GM12878 (cell line): ENCODE data around the gene LDLRAD3. TPM values are rescaled to one million over a fixed set of nuclear protein-coding genes. Genes with fewer than 3 reads are reported as not detected.

ENCODE experiments used
- ATAC-seq: fragments of 200-7000 bp; cut with Tn5 transposase; 3 replicates; pipeline ENCODE4 v1.9.1; 2020; ENCODE audit warnings: mild to moderate bottlenecking, moderate library complexity
- BruUV-seq: library from RNA; stranded (reverse); fragments of 400-500 nt; replicated peaks from 2 replicates; lab custom pipeline; 2021; lab: Mats Ljungman, UMichigan
- CTCF ChIA-PET: fragments of 300-600 bp; sonication (Branson Sonifier 250); formaldehyde crosslinking; extraction: SDS; loops from one replicate; lab custom pipeline; 2021; ENCODE audit warnings: inconsistent platforms; lab: Yijun Ruan, JAX
- POLR2A ChIA-PET: fragments of 350-600 bp; formaldehyde crosslinking; extraction: SDS; loops from one replicate; lab custom pipeline; 2021; ENCODE audit warnings: inconsistent platforms; lab: Charles Lee
- RAD21 ChIA-PET: fragments of 300-600 bp; sonication (Branson Sonifier 250); formaldehyde crosslinking; loops from one replicate; lab custom pipeline; 2023; ENCODE audit warnings: antibody characterized with exemption; ENCODE audit not compliant: unreplicated experiment; lab: Charles Lee
- SMC1A ChIA-PET: fragments of 300-600 bp; sonication (Branson Sonifier 250); formaldehyde crosslinking; loops from one replicate; lab custom pipeline; 2023; ENCODE audit not compliant: unreplicated experiment, uncharacterized antibody; lab: Charles Lee
- DNase-seq: peaks from one replicate; pipeline ENCODE4 v3.0.0-alpha.2; 2011; ENCODE audit warnings: low read depth, low spot score
- FAIRE-seq: peaks from 3 replicates; lab custom pipeline; 2011; peaks lifted over from hg19 to GRCh38; lab: Jason Lieb, UNC
- H2AFZ ChIP-seq: 2 replicates; pipeline ENCODE4 v1.6.0; 2011; ENCODE audit warnings: low read depth, low read length, control low read depth; ENCODE audit not compliant: control insufficient read depth
- H3K27ac ChIP-seq: 2 replicates; pipeline ENCODE4 v1.5.1; 2011; ENCODE audit warnings: control low read depth; ENCODE audit not compliant: control insufficient read depth, insufficient read depth
- H3K27me3 ChIP-seq, 2 experiments: replicated peaks in 1 of 2; 2 replicates each; pipeline versions ENCODE4 v1.6.0 to v1.6.1; 2011; ENCODE audit warnings: low read length in 1 of 2; ENCODE audit not compliant: control insufficient read depth in 2 of 2, insufficient read depth in 2 of 2
- H3K36me3 ChIP-seq, 2 experiments: 2 replicates each; pipeline ENCODE4 v1.5.1; 2011; ENCODE audit warnings: low read length in 1 of 2; ENCODE audit not compliant: control insufficient read depth in 2 of 2, insufficient read depth in 2 of 2
- H3K4me1 ChIP-seq: 2 replicates; pipeline ENCODE4 v1.6.1; 2011; ENCODE audit warnings: mild to moderate bottlenecking, low read length, moderate library complexity, mixed read lengths; ENCODE audit not compliant: control insufficient read depth, insufficient read depth
- H3K4me2 ChIP-seq: 2 replicates; pipeline ENCODE4 v1.6.0; 2011; ENCODE audit warnings: control low read depth; ENCODE audit not compliant: control insufficient read depth, insufficient read depth
- H3K4me3 ChIP-seq: fragments of 200-600 bp; sonication (generic); 2 replicates; pipeline ENCODE4 v1.5.1; 2016
- H3K79me2 ChIP-seq: 2 replicates; pipeline ENCODE4 v1.6.0; 2011; ENCODE audit warnings: low read length; ENCODE audit not compliant: control insufficient read depth, insufficient read depth
- H3K9ac ChIP-seq: 2 replicates; pipeline ENCODE4 v1.8.0; 2011; ENCODE audit warnings: low read length, control low read depth, mixed read lengths; ENCODE audit not compliant: control insufficient read depth, insufficient read depth
- H3K9me3 ChIP-seq: replicated peaks from 3 replicates; pipeline ENCODE4 v1.5.1; 2011; ENCODE audit warnings: mild to moderate bottlenecking, low read length; ENCODE audit not compliant: control insufficient read depth, insufficient read depth
- H4K20me1 ChIP-seq: 2 replicates; pipeline ENCODE4 v1.6.0; 2011; ENCODE audit not compliant: control insufficient read depth, insufficient read depth
- BACH1 ChIP-seq: fragments of 450-650 bp; IDR thresholded peaks from 2 replicates; pipeline ENCODE4 v1.6.1; 2017; ENCODE audit warnings: mild to moderate bottlenecking, borderline replicate concordance
- BMI1 ChIP-seq: fragments of 450-650 bp; IDR thresholded peaks from 2 replicates; pipeline ENCODE4 v1.6.1; 2016; ENCODE audit warnings: mild to moderate bottlenecking, moderate library complexity, borderline replicate concordance
- CHD4 ChIP-seq: fragments of 200-600 bp; sonication (generic); IDR thresholded peaks from 2 replicates; pipeline ENCODE4 v1.6.1; 2016; ENCODE audit warnings: mild to moderate bottlenecking
- CREB1 ChIP-seq: IDR thresholded peaks from 2 replicates; pipeline ENCODE4 v1.6.1; 2012; ENCODE audit warnings: low read depth, mild to moderate bottlenecking, inconsistent platforms
- EP300 ChIP-seq, 2 experiments: fragments of 150-350 bp in 1 of 2; IDR thresholded peaks; 2 replicates each; pipeline ENCODE4 v1.6.1; 2011 to 2012; ENCODE audit warnings: low read depth in 2 of 2, low read length in 2 of 2, borderline replicate concordance in 1 of 2, improper control_type of control experiment in 1 of 2, inconsistent platforms in 1 of 2; ENCODE audit not compliant: control insufficient read depth in 1 of 2
- HDGF ChIP-seq: fragments of 450-650 bp; IDR thresholded peaks from 2 replicates; pipeline ENCODE4 v1.6.1; 2016; ENCODE audit warnings: antibody characterized with exemption
- IKZF1 ChIP-seq: fragments of 450-650 bp; conservative IDR thresholded peaks from 2 replicates; pipeline ENCODE4 v1.6.1; 2017; ENCODE audit warnings: antibody characterized with exemption, mild to moderate bottlenecking
- POLR2AphosphoS2 ChIP-seq: IDR thresholded peaks from 2 replicates; pipeline ENCODE4 v1.6.1; 2011; ENCODE audit warnings: low read depth, mild to moderate bottlenecking, low read length, improper control_type of control experiment, moderate library complexity
- RAD51 ChIP-seq: fragments of 450-650 bp; IDR thresholded peaks from 2 replicates; pipeline ENCODE4 v1.6.1; 2016; ENCODE audit warnings: moderate library complexity, mild to moderate bottlenecking, inconsistent platforms
- RCOR1 ChIP-seq: conservative IDR thresholded peaks from 2 replicates; pipeline ENCODE4 v1.6.1; 2012; ENCODE audit warnings: low read depth, low read length, improper control_type of control experiment
- STAT1 ChIP-seq: fragments of 450-650 bp; conservative IDR thresholded peaks from 2 replicates; pipeline ENCODE4 v1.6.1; 2014; ENCODE audit warnings: antibody characterized with exemption, mild to moderate bottlenecking
- TCF7 ChIP-seq: IDR thresholded peaks from 2 replicates; pipeline ENCODE4 v1.6.1; 2014; ENCODE audit warnings: antibody characterized with exemption, borderline replicate concordance
- WGBS: methylation state at CpG from one replicate; pipeline ENCODE4 v1.1.6; 2016; ENCODE audit warnings: low lambda C conversion rate; ENCODE audit not compliant: insufficient replicate concordance, insufficient coverage; ENCODE audit errors: missing lambda C conversion rate; 5-methylcytosine and 5-hydroxymethylcytosine counted together
- in situ Hi-C: fragments of 300-500 bp; cut with MboI; formaldehyde crosslinking; loops from 9 replicates; pipeline ENCODE4 v1.14.3; 2018; ENCODE audit warnings: mixed read lengths
- intact Hi-C: fragments of 100-400 bp; cut with micrococcal nuclease; formaldehyde crosslinking; loops from one replicate; pipeline ENCODE4 v1.14.2; 2022; ENCODE audit not compliant: unreplicated experiment
- polyA plus RNA-seq, 11 experiments: library from polyadenylated mRNA; depleted of rRNA in 4 of 11; unstranded in 6 of 11; stranded (reverse) in 5 of 11; fragments of >200 nt; fragmentation: Nextera tagmentation in 4 of 11; fragmentation: Illumina TruSeq in 1 of 11; extraction: Ambion mirVana in 4 of 11; extraction: Trizol in 1 of 11; gene quantifications; 1 replicate in 1 of 11; 2 replicates in 10 of 11; pipeline versions ENCODE4 v1.2.1 to v1.2.3, GENCODE V29; 2011 to 2016; ENCODE audit warnings: inconsistent platforms in 2 of 11, missing spikeins in 2 of 11, low read depth in 1 of 11
- total RNA-seq, 4 experiments: library from RNA; depleted of rRNA in 3 of 4; stranded (reverse); fragments of >200 nt in 3 of 4; fragmentation: Illumina TruSeq in 1 of 4; extraction: Trizol in 1 of 4; gene quantifications; 2 replicates each; pipeline versions ENCODE4 v1.2.1 to v1.2.3, GENCODE V29; 2013 to 2021
- TF ChIP-seq, protein P1 (sequence below): IDR thresholded peaks from 2 replicates; pipeline ENCODE4 v1.6.1; 2011; ENCODE audit warnings: low read depth, low read length, improper control_type of control experiment, borderline replicate concordance
- TF ChIP-seq, protein P2 (sequence below): fragments of 450-650 bp; IDR thresholded peaks from 2 replicates; pipeline ENCODE4 v1.6.1; 2016; ENCODE audit warnings: mild to moderate bottlenecking, moderate library complexity, borderline replicate concordance
- TF ChIP-seq, protein P3 (sequence below): fragments of 450-650 bp; IDR thresholded peaks from 2 replicates; pipeline ENCODE4 v1.6.1; 2017; ENCODE audit warnings: low read depth, mild to moderate bottlenecking, moderate library complexity

LDLRAD3 gene
- total and polyA plus RNA-seq, 10 of the 15 experiments (the other 5 are each of a cell fraction or from before 2014, with no cell fraction given): 2.5 to 17.2 (median 10.7) TPM

- no peak for TF ChIP-seq CREB1
- TF ChIP-seq, protein P1, sequence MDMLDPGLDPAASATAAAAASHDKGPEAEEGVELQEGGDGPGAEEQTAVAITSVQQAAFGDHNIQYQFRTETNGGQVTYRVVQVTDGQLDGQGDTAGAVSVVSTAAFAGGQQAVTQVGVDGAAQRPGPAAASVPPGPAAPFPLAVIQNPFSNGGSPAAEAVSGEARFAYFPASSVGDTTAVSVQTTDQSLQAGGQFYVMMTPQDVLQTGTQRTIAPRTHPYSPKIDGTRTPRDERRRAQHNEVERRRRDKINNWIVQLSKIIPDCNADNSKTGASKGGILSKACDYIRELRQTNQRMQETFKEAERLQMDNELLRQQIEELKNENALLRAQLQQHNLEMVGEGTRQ: no peak
- no peak for TF ChIP-seq IKZF1
- TF ChIP-seq BMI1: no peak
- TF ChIP-seq BACH1: no peak
- no peak for TF ChIP-seq RCOR1
- no peak for TF ChIP-seq HDGF
- no peak for TF ChIP-seq TCF7
- TF ChIP-seq, protein P2, sequence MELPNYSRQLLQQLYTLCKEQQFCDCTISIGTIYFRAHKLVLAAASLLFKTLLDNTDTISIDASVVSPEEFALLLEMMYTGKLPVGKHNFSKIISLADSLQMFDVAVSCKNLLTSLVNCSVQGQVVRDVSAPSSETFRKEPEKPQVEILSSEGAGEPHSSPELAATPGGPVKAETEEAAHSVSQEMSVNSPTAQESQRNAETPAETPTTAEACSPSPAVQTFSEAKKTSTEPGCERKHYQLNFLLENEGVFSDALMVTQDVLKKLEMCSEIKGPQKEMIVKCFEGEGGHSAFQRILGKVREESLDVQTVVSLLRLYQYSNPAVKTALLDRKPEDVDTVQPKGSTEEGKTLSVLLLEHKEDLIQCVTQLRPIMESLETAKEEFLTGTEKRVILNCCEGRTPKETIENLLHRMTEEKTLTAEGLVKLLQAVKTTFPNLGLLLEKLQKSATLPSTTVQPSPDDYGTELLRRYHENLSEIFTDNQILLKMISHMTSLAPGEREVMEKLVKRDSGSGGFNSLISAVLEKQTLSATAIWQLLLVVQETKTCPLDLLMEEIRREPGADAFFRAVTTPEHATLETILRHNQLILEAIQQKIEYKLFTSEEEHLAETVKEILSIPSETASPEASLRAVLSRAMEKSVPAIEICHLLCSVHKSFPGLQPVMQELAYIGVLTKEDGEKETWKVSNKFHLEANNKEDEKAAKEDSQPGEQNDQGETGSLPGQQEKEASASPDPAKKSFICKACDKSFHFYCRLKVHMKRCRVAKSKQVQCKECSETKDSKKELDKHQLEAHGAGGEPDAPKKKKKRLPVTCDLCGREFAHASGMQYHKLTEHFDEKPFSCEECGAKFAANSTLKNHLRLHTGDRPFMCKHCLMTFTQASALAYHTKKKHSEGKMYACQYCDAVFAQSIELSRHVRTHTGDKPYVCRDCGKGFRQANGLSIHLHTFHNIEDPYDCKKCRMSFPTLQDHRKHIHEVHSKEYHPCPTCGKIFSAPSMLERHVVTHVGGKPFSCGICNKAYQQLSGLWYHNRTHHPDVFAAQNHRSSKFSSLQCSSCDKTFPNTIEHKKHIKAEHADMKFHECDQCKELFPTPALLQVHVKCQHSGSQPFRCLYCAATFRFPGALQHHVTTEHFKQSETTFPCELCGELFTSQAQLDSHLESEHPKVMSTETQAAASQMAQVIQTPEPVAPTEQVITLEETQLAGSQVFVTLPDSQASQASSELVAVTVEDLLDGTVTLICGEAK: no peak
- TF ChIP-seq, all 136 proteins: peak for 0
Measured at GRCh38 chr11:36205536-36205935, 261.7 kb downstream of the LDLRAD3 start (continued).

DNA sequence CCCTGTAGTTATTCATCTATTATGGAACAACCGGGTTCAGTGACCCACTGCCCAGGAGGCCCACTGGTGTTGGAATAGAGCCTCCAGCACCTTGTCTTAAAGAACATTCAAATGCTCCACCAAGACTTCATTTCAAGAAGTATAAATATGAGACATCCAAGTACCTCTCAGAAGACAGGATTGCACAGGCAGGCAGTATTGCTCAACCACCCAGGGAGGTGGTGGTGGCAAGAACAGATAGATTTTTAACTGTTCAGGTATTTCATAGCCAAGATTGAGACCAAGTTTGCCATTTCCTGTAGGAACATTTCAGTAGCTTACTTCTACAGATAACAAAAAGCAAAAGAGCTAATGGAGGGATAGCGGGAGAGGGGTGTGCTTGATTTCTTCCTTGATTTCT is 266.7 kb downstream of the LDLRAD3 start:
- WGBS: 46% methylated on average over 2 of the region's 2 CpGs
- no peak overlapping the region for H3K4me2 ChIP-seq
- in situ Hi-C loops (no loop called here), intact Hi-C loops (no loop called here)
- no peak overlapping the region for H3K4me3 ChIP-seq
- FAIRE-seq (no peak), DNase-seq (no peak), ATAC-seq (no peak)
- H4K20me1 ChIP-seq: no peaks in the 10 kb centered on the region
- no peak overlapping the region for H2AFZ ChIP-seq
- H3K36me3 ChIP-seq: no peaks in the 10 kb centered on the region
- H3K27me3 ChIP-seq: no peaks in the 10 kb centered on the region
- RAD21 ChIA-PET: no interaction called here
- CTCF ChIA-PET: no interaction called here
- SMC1A ChIA-PET: interaction anchor here (0.9 kb wide), 1 partner anchor 47 kb away, joined by 3 read pairs; no protein-coding TSS in a partner anchor
- H3K79me2 ChIP-seq: no peaks in the 10 kb centered on the region
- no peak overlapping the region for H3K27ac ChIP-seq
- no peaks in the 10 kb centered on the region for H3K9me3 ChIP-seq
- POLR2A ChIA-PET: no interaction called here
- no peaks in the 10 kb centered on the region for H3K4me1 ChIP-seq
- no TSS peak for BruUV-seq
- H3K9ac ChIP-seq: no peak overlapping the region
- TF ChIP-seq EP300 (IDR thresholded peaks at IDR 0.05; ENCODE audit: borderline replicate concordance in 1 of 2, control insufficient read depth in 1 of 2, low read depth in 2 of 2, low read length in 2 of 2) (no peak), RAD51 (no peak), IKZF1 (no peak), CHD4 (no peak), STAT1 (no peak), POLR2AphosphoS2 (no peak)
- TF ChIP-seq, protein P3, sequence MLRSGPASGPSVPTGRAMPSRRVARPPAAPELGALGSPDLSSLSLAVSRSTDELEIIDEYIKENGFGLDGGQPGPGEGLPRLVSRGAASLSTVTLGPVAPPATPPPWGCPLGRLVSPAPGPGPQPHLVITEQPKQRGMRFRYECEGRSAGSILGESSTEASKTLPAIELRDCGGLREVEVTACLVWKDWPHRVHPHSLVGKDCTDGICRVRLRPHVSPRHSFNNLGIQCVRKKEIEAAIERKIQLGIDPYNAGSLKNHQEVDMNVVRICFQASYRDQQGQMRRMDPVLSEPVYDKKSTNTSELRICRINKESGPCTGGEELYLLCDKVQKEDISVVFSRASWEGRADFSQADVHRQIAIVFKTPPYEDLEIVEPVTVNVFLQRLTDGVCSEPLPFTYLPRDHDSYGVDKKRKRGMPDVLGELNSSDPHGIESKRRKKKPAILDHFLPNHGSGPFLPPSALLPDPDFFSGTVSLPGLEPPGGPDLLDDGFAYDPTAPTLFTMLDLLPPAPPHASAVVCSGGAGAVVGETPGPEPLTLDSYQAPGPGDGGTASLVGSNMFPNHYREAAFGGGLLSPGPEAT: no peak
